ENCODE results near the gene RFXANK. TPM values are rescaled to one million over a fixed set of nuclear protein-coding genes. Genes with fewer than 3 reads are reported as not detected.

RFXANK gene
- total RNA-seq, 2 donors from 2014 or later = 20.1 to 36.6 TPM

DNA sequence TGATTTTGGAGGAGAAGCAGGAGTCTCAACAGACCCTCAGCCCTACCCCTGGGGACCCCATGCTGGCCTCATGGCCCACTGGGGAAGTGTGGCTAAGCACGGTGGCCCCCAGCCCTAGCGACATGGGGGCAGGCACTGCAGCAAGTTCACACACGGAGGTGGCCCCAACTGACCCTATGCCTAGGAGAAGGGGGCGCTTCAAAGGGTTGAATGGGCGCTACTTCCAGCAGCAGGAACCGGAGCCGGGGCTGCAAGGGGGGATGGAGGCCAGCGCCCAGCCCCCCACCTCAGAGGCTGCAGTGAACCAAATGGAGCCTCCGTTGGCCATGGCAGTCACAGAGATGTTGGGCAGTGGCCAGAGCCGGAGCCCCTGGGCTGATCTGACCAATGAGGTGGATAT is 34.6 kb downstream of the RFXANK start:
- DNase-seq (ENCODE audit: low spot score) = no peak

DNA sequence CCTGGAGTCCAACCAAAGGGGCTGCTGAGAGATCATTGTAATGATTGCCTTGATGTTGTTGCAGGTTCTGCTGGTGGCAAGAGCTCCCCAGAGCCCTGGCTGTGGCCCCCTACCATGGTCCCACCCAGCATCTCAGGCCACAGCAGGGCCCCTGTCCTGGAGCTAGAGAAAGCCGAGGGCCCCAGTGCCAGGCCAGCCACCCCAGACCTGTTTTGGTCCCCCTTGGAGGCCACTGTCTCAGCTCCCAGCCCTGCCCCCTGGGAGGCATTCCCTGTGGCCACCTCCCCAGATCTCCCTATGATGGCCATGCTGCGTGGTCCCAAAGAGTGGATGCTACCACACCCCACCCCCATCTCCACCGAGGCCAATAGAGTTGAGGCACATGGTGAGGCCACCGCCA is 35.2 kb downstream of the RFXANK start:
- Histone ChIP-seq H3K27ac (no peak overlapping the region), H3K4me1 (peaks cover 0 to 11% of the 10 kb centered on the region in 2 donors), H3K36me3 (no peaks in the 10 kb centered on the region), H3K9me3 (no peaks in the 10 kb centered on the region), H3K27me3 (peaks cover 10% of the 10 kb centered on the region in 2 donors), H3K4me3 (no peak overlapping the region)
- TF ChIP-seq, protein P1, sequence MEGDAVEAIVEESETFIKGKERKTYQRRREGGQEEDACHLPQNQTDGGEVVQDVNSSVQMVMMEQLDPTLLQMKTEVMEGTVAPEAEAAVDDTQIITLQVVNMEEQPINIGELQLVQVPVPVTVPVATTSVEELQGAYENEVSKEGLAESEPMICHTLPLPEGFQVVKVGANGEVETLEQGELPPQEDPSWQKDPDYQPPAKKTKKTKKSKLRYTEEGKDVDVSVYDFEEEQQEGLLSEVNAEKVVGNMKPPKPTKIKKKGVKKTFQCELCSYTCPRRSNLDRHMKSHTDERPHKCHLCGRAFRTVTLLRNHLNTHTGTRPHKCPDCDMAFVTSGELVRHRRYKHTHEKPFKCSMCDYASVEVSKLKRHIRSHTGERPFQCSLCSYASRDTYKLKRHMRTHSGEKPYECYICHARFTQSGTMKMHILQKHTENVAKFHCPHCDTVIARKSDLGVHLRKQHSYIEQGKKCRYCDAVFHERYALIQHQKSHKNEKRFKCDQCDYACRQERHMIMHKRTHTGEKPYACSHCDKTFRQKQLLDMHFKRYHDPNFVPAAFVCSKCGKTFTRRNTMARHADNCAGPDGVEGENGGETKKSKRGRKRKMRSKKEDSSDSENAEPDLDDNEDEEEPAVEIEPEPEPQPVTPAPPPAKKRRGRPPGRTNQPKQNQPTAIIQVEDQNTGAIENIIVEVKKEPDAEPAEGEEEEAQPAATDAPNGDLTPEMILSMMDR (IDR thresholded peaks at IDR 0.05) = no peak
- DNase-seq (ENCODE audit: low spot score) = no peak

More for the DNA sequence above, 34.6 kb downstream of the RFXANK start:
- Histone ChIP-seq H3K36me3 (no peaks in the 10 kb centered on the region), H3K4me1 (peaks cover 0 to 11% of the 10 kb centered on the region in 2 donors), H3K27ac (no peak overlapping the region), H3K27me3 (peaks cover 10% of the 10 kb centered on the region in 2 donors), H3K9me3 (no peaks in the 10 kb centered on the region), H3K4me3 (no peak overlapping the region)
- TF ChIP-seq, protein P1 (IDR thresholded peaks at IDR 0.05) = no peak

DNA sequence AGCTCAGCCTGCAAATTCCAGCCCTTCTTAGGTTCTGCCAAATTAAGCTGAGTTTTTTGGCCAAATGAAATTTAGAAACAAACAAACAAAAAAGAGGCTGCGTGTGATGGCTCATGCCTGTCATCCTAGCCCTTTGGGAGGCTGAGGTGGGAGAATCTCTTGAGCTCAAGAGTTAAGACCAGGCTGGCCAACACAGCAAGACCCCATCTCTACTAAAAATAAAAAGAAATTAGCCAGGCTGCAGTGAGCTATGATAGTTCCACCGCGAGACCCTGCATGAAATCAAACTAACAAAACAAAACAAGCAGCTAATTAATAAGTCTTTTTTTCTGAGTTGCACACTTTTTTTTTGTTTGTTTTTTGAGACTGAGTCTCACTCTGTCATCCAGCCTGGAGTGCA is 37.6 kb downstream of the RFXANK start:
- Histone ChIP-seq H3K27me3 (peaks cover 5 to 9% of the 10 kb centered on the region in 2 donors), H3K27ac (no peak overlapping the region), H3K4me3 (no peak overlapping the region), H3K36me3 (no peaks in the 10 kb centered on the region), H3K9me3 (peaks cover 13 to 15% of the 10 kb centered on the region in 2 donors), H3K4me1 (peaks cover 0 to 9% of the 10 kb centered on the region in 2 donors)
- TF ChIP-seq, protein P1 (IDR thresholded peaks at IDR 0.05) = no peak
- no peak for DNase-seq (ENCODE audit: low spot score)

GRCh38 chr19:19230999-19231398 is 38.9 kb downstream of the RFXANK start:
- no peaks in the 10 kb centered on the region for H3K36me3 ChIP-seq
- H3K27ac ChIP-seq = no peak overlapping the region
- no peak for DNase-seq (ENCODE audit: low spot score)
- peaks cover 18 to 28% of the 10 kb centered on the region in 2 donors for H3K9me3 ChIP-seq
- TF ChIP-seq, protein P1 (IDR thresholded peaks at IDR 0.05) = no peak
- H3K4me3 ChIP-seq = no peak overlapping the region
- no peaks in the 10 kb centered on the region for H3K4me1 ChIP-seq
- no peaks in the 10 kb centered on the region for H3K27me3 ChIP-seq

DNA sequence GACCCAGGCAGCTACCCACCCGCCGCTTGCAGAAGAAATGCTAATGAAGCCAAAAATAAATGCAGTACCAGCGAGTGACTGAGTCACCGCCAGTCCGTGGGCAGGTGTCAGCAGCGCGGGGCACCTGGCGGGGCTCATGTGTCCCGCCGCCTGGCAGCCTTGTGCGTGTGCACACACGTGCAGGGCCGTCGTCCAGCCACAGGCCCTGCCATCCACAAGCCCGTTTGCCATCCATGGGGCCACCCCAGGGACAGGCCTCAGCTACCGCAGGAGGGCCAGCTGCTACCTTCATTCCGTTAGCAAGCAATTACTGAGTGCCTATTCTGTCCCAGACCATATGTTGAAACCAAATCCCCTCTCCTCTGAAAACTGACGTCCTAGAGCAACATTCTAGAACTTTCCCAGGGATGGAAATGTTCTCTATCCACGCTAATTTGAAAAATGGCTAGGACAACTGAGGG is 40.2 kb downstream of the RFXANK start:
- no peaks in the 10 kb centered on the region for H3K27me3 ChIP-seq
- no peak overlapping the region for H3K4me3 ChIP-seq
- no peaks in the 10 kb centered on the region for H3K4me1 ChIP-seq
- H3K9me3 ChIP-seq = peaks cover 18 to 32% of the 10 kb centered on the region in 2 donors
- H3K36me3 ChIP-seq = no peaks in the 10 kb centered on the region
- DNase-seq (ENCODE audit: low spot score) = no peak
- TF ChIP-seq, protein P1 (IDR thresholded peaks at IDR 0.05) = no peak
- H3K27ac ChIP-seq = no peak overlapping the region

DNA sequence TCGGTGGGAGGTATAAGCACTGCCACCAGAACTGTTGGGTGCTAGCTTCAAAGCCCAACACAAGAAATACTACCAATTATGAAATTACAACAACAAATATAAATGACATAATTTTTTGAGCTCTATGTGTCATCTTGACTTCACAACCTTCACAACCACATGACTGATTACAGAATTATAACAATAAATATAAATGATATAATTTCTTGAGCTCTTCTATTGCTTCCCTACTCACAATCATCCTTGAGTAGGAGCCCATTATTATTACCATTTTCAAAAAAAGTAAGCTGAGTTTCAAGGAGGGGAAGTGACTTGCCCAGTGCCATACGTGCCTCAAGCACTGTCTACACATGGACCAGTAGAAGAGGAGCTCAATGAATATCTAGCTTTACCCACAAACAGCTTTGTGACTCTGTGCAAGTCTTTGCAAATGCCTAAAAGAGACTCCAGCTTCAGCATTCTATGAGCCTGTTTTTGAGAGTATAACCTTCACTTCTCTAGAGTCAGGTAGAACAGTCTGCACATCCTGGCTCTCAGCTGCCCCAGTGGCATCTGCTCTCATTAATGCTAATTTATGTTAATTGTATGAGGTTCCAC is 42.3 kb downstream of the RFXANK start:
- H3K27ac ChIP-seq = no peak overlapping the region
- H3K36me3 ChIP-seq = no peaks in the 10 kb centered on the region
- H3K4me1 ChIP-seq = no peaks in the 10 kb centered on the region
- no peak for DNase-seq (ENCODE audit: low spot score)
- TF ChIP-seq, protein P1 (IDR thresholded peaks at IDR 0.05) = no peak
- H3K27me3 ChIP-seq = no peaks in the 10 kb centered on the region
- no peak overlapping the region for H3K4me3 ChIP-seq
- peaks cover 18 to 32% of the 10 kb centered on the region in 2 donors for H3K9me3 ChIP-seq
